Stimulated activated CD8-positive, alpha-beta memory T cell treated with anti-CD3 and anti-CD28 coated beads, Interleukin-7, amount 100 ng/mL, for 1 hour (primary cell): ENCODE measurements around the gene ISG20.
"Not testable (repeated sequence)": the region's sequence is repeated elsewhere in the genome, so short reads cannot be mapped to it uniquely, and the experiment has no call there.

Experiments used
- DNase-seq, 2 donors: peaks; one replicate each; pipeline ENCODE4 v3.0.0-alpha.2; 2020; ENCODE audit warnings: low read depth in 2 of 2

Gene ISG20

GRCh38 chr15:88636050-88636449, 2.8 kb upstream of the ISG20 start:
- no peak for DNase-seq

DNA sequence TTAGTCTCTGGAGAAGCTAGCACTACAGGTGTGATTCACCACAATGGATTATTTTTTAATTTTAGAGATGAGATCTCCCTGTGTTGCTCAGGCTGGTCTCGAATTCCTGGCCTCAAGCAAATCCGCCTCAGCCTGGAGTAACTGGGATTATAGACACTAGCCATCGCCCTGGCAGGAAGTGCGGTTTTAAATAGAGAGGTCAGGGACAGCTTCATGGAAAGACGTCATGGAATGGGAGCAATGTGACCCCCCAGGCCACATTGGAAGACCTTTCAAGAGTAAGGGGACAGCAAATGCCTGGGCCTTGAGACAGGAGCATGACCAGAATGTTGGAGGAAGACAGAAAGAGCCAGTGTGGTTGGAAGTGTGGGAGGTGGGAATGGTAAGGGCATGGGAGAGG, 2.2 kb upstream of the ISG20 start:
- no peak for DNase-seq

- no peak for DNase-seq
These were observed 1.4 kb upstream of the ISG20 start for GRCh38 chr15:88637436-88637835.

GRCh38 chr15:88637841-88638625, 783 bp upstream of the ISG20 start:
- no peak for DNase-seq

DNA sequence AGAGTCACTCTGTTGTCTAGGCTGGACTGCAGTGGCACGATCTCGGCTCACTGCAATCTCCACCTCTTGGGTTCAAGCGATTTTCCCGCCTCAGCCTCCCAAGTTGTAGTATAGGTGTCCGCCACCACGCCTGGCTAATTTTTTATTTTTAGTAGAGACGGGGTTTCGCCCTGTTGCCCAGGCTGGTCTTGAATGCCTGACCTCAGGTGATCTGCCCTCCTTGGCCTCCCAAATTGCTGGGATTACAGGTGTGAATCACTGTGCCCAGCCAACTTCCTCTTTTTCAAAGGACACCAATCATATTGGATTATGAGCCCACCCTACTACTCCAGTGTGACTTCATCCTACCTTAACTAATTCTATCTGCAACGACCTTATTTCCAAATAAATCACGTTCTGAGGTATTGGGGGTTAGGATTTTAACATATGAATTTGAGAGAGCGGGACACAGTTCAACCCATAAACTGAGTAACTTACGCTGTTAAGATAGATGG, 3.2 kb downstream of the ISG20 start:
- no peak for DNase-seq

DNA sequence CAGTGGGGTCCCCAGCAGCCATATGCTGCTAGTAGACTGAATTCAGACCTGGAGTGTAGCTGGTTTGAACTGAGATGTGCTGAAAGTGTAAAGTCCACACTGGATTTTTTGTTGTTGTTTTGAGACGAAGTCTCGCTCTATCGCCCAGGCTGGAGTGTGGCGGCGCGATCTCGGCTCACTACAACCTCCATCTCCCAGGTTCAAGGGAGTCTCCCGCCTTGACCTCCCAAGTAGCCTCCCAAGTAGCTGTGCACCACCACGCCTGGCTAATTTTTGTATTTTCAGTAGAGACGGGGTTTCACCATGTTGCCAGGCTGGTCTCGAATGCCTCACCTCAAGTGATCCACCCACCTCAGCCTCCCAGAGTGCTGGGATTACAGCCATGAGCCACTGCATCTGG, 3.7 kb downstream of the ISG20 start:
- DNase-seq: not testable (repeated sequence)

GRCh38 chr15:88644741-88645140, 5.9 kb downstream of the ISG20 start:
- no peak for DNase-seq

DNA sequence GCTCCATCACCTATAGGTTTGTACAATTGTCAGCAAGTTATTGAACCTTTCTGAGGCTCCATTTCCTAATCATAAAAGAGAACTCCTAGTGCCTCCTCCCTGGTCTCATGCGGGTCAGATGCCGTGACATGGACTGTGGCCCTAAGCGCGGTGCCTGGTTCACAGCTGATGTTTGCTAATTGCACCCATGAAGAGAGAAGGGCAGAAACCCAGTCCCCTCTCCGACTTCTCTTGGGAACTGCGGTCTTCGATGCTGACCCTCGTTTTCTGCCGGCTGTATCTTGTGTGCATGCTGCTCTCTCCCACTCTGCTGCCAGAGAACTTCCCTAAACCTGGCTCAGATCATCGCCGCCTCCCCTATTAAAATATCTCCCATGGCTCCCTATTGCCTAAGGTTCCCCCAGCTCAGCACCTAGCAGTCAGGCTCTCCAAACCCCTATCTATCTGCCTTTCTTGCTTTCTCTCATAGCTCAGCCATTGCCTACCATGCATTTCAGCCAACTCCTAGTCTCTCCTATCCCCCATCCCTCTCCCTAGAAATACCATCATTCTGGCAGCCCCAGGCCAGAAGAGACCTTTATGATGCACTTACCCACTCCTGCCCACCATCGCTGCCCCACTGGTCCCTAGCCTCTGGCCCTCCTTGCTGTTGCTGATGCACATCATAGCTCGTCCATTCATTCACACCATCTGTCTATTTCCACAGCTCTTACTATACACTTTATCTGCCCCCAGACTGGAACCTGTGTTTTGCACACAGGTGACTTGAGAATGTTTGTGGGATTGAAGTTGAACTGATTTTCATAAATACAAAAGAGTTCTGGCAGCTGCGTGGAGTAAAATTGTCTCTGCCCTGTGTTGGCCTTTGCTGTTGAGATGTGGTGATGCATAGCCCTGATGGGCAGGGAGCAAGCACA, 6.6 kb downstream of the ISG20 start:
- no peak for DNase-seq

DNA sequence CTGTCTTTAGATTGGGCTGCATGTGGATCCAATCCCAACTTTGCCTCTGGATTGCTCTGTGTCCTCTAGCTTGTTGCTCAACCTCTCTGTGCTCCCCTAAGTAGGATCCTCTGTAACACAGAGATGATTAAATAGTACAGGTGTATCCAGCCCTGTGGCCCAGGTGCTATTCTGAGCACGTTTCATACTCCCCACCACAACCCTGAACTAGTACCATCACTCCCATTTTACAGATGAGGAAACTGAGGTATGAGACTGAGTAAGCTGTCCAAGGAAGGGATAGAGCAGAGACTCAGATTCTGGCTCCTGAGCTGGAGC, 7.2 kb downstream of the ISG20 start:
- DNase-seq: no peak

DNA sequence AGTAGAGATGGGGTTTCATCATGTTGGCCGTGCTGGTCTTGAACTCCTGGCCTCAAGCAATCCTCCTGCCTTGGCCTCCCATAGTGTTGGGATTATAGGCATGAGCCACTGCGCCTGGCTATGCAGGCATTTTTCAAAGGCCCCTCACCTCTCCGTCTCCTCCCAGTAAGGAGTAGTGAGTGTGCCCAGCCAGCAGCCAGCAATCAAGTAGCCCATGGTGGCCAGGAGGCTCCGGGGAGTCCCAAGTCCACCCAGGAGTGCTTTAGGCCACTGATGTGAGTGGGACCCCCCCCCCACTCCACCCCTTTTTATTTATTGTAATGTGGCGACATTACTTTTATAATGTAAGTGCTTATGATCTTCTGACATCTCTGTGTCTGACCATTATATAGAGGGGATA, 8.1 kb downstream of the ISG20 start:
- DNase-seq: no peak

- no peak for DNase-seq
These were observed 8.7 kb downstream of the ISG20 start for GRCh38 chr15:88647351-88648105.

- DNase-seq: no peak
These were observed 9.8 kb downstream of the ISG20 start for GRCh38 chr15:88648357-88649214.

GRCh38 chr15:88649286-88649733, 10.5 kb downstream of the ISG20 start:
- peak in 1 of 2 donors; percentile 45 for DNase-seq

GRCh38 chr15:88649753-88650551, 11.1 kb downstream of the ISG20 start:
- DNase-seq: no peak

DNA sequence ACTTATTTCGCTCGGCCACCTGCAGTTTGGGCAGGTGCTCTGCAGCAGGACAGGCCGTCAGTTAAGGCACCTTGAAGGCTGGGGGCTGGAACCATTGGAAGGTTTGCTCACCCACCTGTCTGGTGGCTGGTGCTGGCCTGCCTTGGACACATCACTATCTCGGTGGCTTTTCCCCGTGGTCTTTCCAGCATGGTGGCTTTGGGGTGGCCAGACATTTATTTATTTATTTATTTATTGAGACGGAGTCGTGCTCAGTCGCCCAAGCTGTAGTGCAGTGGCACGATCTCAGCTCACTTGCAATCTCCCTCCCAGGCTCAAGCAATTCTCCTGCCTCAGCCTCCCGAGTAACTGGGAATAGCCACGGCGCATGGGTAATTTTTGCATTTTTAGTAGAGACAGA, 11.7 kb downstream of the ISG20 start:
- DNase-seq: no peak

DNA sequence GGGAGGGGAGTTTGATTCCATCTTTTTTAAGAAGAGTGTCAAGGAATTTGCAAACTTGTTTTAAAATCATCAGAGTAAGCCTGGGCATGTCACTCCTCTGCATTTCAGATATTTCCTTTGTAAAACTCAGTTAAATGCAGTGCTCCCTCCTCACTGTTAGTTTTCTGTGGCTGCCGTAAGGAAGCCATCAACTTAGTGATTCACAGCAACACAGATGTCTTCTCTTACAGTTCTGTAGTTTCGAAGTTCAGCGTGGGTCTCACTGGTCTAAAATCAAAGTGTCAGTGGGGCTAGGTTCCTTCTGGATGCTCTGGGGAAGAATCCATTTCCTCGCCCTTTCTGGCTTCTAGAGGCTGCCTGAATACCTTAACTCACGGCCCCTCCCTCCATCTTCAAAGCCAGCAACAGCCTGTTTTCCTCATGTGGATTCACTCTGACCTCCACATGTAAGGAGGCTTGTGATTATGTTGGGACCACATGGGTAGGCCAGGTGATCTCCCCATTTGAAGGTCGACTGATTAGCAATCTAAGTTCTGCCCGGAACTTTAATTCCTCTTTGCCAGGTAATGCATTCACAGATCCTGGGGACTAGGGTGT, 12.4 kb downstream of the ISG20 start:
- DNase-seq: no peak

GRCh38 chr15:88651971-88652370, 13.2 kb downstream of the ISG20 start:
- DNase-seq: no peak

GRCh38 chr15:88652456-88653199, 13.8 kb downstream of the ISG20 start:
- DNase-seq: no peak
